ENCODE results near the gene CELF2. TPM values are rescaled to one million over a fixed set of nuclear protein-coding genes. Genes with fewer than 3 reads are reported as not detected.
"Not testable (repeated sequence)": the region's sequence is repeated elsewhere in the genome, so short reads cannot be mapped to it uniquely, and the experiment has no call there.

CELF2 gene
- total RNA-seq, 1 donor from 2014 or later, result 27.5 TPM

DNA sequence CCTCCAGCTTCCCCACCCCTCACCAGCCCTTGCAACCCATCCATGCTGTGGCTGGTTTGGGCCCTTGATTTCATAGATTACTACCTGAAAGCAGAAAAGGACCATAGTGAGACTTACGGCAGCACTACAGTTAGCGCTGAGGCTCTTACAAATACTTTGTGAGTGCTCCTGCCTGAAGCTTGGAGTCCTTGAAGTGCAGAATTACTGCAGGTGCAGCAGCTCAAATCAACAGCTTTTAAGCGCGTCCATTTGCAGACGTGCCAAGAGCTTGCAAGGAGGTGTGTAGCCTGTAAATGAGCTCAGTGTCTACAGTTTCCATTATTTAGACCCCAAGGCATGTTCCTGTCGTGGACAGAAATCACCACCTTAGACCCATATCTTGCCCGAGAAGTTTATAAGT, 103.0 kb downstream of the CELF2 start:
- no peaks in the 10 kb centered on the region for H3K4me1 Mint-ChIP-seq (ENCODE audit: unreplicated experiment)
- no peaks in the 10 kb centered on the region for H3K27me3 Mint-ChIP-seq (ENCODE audit: unreplicated experiment)
- no peaks in the 10 kb centered on the region for H3K36me3 Mint-ChIP-seq (ENCODE audit: low read depth, unreplicated experiment)
- H3K9me3 Mint-ChIP-seq (ENCODE audit: unreplicated experiment), result no peaks in the 10 kb centered on the region
- no peak for DNase-seq (ENCODE audit: low spot score)
- no peak overlapping the region for H3K27ac Mint-ChIP-seq (ENCODE audit: unreplicated experiment)
- H3K4me3 Mint-ChIP-seq (ENCODE audit: unreplicated experiment), result no peak overlapping the region
- TF ChIP-seq, protein P1, sequence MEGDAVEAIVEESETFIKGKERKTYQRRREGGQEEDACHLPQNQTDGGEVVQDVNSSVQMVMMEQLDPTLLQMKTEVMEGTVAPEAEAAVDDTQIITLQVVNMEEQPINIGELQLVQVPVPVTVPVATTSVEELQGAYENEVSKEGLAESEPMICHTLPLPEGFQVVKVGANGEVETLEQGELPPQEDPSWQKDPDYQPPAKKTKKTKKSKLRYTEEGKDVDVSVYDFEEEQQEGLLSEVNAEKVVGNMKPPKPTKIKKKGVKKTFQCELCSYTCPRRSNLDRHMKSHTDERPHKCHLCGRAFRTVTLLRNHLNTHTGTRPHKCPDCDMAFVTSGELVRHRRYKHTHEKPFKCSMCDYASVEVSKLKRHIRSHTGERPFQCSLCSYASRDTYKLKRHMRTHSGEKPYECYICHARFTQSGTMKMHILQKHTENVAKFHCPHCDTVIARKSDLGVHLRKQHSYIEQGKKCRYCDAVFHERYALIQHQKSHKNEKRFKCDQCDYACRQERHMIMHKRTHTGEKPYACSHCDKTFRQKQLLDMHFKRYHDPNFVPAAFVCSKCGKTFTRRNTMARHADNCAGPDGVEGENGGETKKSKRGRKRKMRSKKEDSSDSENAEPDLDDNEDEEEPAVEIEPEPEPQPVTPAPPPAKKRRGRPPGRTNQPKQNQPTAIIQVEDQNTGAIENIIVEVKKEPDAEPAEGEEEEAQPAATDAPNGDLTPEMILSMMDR (IDR thresholded peaks at IDR 0.05; ENCODE audit: unreplicated experiment), result no peak

DNA sequence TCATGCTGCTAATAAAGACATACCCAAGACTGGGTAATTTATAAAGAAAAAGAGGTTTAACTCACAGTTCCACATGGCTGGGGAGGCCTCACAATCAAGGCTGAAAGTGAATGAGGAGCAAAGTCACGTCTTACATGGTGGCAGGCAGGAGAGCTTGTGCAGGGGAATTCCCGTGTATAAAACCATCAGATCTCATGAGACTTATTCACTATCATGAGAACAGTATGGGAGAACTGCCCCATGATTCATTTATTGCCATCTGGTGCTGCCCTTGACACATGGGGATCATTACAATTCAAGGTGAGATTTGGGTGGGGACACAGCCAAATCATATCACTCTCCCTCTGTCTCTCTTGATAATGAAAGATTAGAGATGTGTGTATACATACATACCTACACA, 106.2 kb downstream of the CELF2 start:
- H3K36me3 Mint-ChIP-seq (ENCODE audit: low read depth, unreplicated experiment); DNase-seq (ENCODE audit: low spot score); H3K27me3 Mint-ChIP-seq (ENCODE audit: unreplicated experiment); H3K4me1 Mint-ChIP-seq (ENCODE audit: unreplicated experiment); H3K27ac Mint-ChIP-seq (ENCODE audit: unreplicated experiment); H3K9me3 Mint-ChIP-seq (ENCODE audit: unreplicated experiment); H3K4me3 Mint-ChIP-seq (ENCODE audit: unreplicated experiment): not testable (repeated sequence)

DNA sequence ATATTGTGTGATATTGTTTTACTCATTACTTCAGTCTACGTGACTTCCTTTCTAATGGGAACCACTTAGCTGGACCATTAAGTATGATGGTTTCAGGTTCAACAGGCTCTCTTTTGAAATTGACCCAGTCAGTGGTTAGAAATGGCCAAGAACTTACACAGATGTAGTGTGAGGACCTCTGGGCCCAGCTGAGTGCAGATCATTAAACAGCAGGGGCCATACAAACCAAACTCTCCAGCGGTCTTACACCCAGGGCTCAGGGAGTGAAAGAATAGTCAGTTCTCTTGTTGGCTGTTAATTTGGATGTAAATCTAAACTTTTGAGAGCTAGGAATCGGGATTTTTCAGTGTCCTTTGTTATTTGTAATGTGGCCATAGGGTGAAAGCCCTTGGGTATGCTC, 107.3 kb downstream of the CELF2 start:
- H3K4me1 Mint-ChIP-seq (ENCODE audit: unreplicated experiment), result peaks cover 2% of the 10 kb centered on the region
- H3K4me3 Mint-ChIP-seq (ENCODE audit: unreplicated experiment), result no peak overlapping the region
- H3K9me3 Mint-ChIP-seq (ENCODE audit: unreplicated experiment), result no peaks in the 10 kb centered on the region
- no peaks in the 10 kb centered on the region for H3K27me3 Mint-ChIP-seq (ENCODE audit: unreplicated experiment)
- H3K27ac Mint-ChIP-seq (ENCODE audit: unreplicated experiment), result no peak overlapping the region
- no peaks in the 10 kb centered on the region for H3K36me3 Mint-ChIP-seq (ENCODE audit: low read depth, unreplicated experiment)
- TF ChIP-seq, protein P1 (IDR thresholded peaks at IDR 0.05; ENCODE audit: unreplicated experiment), result no peak
- DNase-seq (ENCODE audit: low spot score), result no peak

DNA sequence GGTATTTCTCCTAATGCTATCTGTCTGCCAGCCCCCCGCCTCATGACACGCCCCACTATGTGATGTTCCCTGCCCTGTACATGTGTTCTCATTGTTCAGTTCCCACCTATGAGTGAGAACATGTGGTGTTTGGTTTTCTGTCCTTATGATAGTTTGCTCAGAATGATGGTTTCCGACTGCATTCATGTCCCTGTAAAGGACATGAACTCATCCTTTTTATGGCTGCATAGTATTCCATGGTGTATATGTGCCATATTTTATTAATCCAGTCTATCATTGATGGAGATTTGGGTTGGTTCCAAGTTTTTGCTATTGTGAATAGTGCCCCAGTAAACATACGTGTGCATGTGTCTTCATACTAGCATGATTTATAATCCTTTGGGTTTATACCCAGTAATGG, 109.3 kb downstream of the CELF2 start:
- DNase-seq (ENCODE audit: low spot score); H3K4me1 Mint-ChIP-seq (ENCODE audit: unreplicated experiment); H3K27me3 Mint-ChIP-seq (ENCODE audit: unreplicated experiment); H3K27ac Mint-ChIP-seq (ENCODE audit: unreplicated experiment); H3K9me3 Mint-ChIP-seq (ENCODE audit: unreplicated experiment); H3K36me3 Mint-ChIP-seq (ENCODE audit: low read depth, unreplicated experiment); H3K4me3 Mint-ChIP-seq (ENCODE audit: unreplicated experiment): not testable (repeated sequence)

DNA sequence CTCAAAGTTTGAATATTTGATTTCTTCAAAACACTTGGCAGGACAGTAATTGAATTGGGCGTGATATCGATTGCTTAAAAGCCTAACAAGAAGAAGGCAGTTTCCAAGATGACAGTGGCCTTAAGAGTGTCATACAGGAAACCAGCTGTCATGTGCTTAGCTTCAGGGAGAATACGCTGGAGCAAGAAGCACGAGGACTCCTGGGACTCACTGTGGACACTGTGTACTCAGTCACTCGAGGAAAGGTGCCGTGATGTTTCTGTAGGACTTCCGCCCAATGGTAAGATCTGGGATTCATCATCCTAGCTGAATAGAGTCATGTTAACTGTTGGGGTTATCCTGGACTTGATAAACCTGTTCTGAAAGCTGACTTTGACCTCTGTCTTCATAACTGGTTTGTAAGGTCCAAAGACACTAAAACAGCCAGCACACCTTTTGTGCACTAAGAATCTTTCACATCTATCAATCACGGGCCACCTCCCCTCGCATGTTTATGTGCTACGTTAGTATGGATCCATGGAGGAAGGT, 113.5 kb downstream of the CELF2 start:
- TF ChIP-seq, protein P1 (IDR thresholded peaks at IDR 0.05; ENCODE audit: unreplicated experiment), result no peak
- Mint-ChIP-seq H3K9me3 (ENCODE audit: unreplicated experiment) (no peaks in the 10 kb centered on the region), H3K4me3 (ENCODE audit: unreplicated experiment) (no peak overlapping the region), H3K36me3 (ENCODE audit: low read depth, unreplicated experiment) (no peaks in the 10 kb centered on the region), H3K27me3 (ENCODE audit: unreplicated experiment) (no peaks in the 10 kb centered on the region), H3K4me1 (ENCODE audit: unreplicated experiment) (peaks cover 12% of the 10 kb centered on the region), H3K27ac (ENCODE audit: unreplicated experiment) (no peak overlapping the region)
- DNase-seq (ENCODE audit: low spot score), result no peak

DNA sequence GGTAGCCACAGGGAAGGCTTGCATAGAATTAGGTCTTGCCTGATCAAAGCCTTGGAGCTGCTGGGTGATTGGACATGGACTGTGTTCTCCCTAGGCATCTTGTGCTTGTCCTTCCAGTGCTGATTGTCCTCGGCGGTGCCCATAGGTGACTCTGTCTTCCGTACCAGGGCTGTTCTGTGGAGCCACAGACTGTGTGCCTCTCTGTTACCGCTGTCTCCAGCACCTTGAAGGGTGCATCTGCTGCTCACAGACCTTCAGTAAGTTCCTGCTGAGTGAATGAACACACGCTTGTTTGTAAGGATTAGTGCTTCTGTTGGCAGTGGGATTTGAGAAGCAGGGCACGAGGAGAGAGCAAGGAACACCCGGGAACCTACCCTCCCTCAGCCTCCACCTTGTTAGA, 116.7 kb downstream of the CELF2 start:
- no peaks in the 10 kb centered on the region for H3K27me3 Mint-ChIP-seq (ENCODE audit: unreplicated experiment)
- H3K4me3 Mint-ChIP-seq (ENCODE audit: unreplicated experiment), result no peak overlapping the region
- peaks cover 12% of the 10 kb centered on the region for H3K4me1 Mint-ChIP-seq (ENCODE audit: unreplicated experiment)
- no peaks in the 10 kb centered on the region for H3K9me3 Mint-ChIP-seq (ENCODE audit: unreplicated experiment)
- no peak for DNase-seq (ENCODE audit: low spot score)
- TF ChIP-seq, protein P1 (IDR thresholded peaks at IDR 0.05; ENCODE audit: unreplicated experiment), result no peak
- no peaks in the 10 kb centered on the region for H3K36me3 Mint-ChIP-seq (ENCODE audit: low read depth, unreplicated experiment)
- no peak overlapping the region for H3K27ac Mint-ChIP-seq (ENCODE audit: unreplicated experiment)
